ENCODE results near the gene GLT1D1.

The GLT1D1 gene

GRCh38 chr12:128968668-128969067 is 115.4 kb downstream of the GLT1D1 start:
- Histone ChIP-seq H3K79me2 (ENCODE audit: insufficient read depth, low read length) (no peaks in the 10 kb centered on the region), H3K4me3 (ENCODE audit: insufficient read depth, low read length, poor library complexity, severe bottlenecking) (no peak overlapping the region), H3K9me2 (replicated peaks; ENCODE audit: insufficient read depth, low read length) (no peaks in the 10 kb centered on the region), H3K27ac (ENCODE audit: low read depth, low read length) (no peak overlapping the region), H3K36me3 (ENCODE audit: low read length) (no peaks in the 10 kb centered on the region), H3K9ac (ENCODE audit: low read length) (no peak overlapping the region), H3K27me3 (ENCODE audit: low read length) (no peaks in the 10 kb centered on the region), H4K20me1 (ENCODE audit: low read depth, low read length) (no peaks in the 10 kb centered on the region), H3K4me2 (ENCODE audit: low read depth, low read length, poor library complexity, severe bottlenecking) (no peak overlapping the region), H3K9me3 (ENCODE audit: insufficient read depth, low read length) (no peaks in the 10 kb centered on the region), H2AFZ (ENCODE audit: low read depth, low read length, severe bottlenecking) (no peak overlapping the region), H3F3A (ENCODE audit: insufficient read depth) (no peaks in the 10 kb centered on the region)
- no peak for TF ChIP-seq EZH2phosphoT487 (conservative IDR thresholded peaks at IDR 0.05; ENCODE audit: low read length)
- TF ChIP-seq, protein P1, sequence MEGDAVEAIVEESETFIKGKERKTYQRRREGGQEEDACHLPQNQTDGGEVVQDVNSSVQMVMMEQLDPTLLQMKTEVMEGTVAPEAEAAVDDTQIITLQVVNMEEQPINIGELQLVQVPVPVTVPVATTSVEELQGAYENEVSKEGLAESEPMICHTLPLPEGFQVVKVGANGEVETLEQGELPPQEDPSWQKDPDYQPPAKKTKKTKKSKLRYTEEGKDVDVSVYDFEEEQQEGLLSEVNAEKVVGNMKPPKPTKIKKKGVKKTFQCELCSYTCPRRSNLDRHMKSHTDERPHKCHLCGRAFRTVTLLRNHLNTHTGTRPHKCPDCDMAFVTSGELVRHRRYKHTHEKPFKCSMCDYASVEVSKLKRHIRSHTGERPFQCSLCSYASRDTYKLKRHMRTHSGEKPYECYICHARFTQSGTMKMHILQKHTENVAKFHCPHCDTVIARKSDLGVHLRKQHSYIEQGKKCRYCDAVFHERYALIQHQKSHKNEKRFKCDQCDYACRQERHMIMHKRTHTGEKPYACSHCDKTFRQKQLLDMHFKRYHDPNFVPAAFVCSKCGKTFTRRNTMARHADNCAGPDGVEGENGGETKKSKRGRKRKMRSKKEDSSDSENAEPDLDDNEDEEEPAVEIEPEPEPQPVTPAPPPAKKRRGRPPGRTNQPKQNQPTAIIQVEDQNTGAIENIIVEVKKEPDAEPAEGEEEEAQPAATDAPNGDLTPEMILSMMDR (IDR thresholded peaks at IDR 0.05; ENCODE audit: insufficient read depth, low read length, poor library complexity, severe bottlenecking), result no peak

DNA sequence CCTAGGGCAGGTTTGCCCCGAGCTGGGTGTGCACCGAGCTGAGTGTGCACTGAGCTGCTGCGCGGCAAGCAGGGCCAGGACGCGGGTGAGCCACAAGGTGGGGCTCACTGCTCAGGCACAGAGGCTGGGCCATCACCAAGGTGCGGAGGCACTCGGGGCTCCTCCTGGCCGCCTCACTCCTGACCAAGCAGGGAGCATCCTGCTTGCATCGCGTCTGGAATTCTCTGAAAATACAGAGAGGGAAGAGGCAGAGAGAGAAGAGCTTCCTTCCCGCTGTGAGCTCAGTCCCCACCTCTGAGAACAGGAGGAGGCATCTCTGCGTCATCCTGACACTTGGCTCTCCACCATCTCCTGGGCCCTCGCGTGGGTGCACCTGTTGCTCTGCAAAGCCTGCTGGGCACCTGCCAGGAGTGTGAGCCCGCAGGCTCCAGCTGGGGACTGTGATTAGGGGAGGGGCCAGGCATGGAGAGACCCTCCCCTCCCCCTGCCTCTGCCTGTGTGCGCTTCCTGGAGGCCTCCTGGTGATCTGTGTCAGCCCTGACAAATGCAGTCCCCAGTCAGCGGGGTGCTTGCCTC is 116.3 kb downstream of the GLT1D1 start:
- Histone ChIP-seq H3K27ac (ENCODE audit: low read depth, low read length) (no peak overlapping the region), H3K4me2 (ENCODE audit: low read depth, low read length, poor library complexity, severe bottlenecking) (no peak overlapping the region), H3K9me2 (replicated peaks; ENCODE audit: insufficient read depth, low read length) (no peaks in the 10 kb centered on the region), H4K20me1 (ENCODE audit: low read depth, low read length) (no peaks in the 10 kb centered on the region), H3F3A (ENCODE audit: insufficient read depth) (no peaks in the 10 kb centered on the region), H3K36me3 (ENCODE audit: low read length) (no peaks in the 10 kb centered on the region), H3K27me3 (ENCODE audit: low read length) (no peaks in the 10 kb centered on the region), H3K9ac (ENCODE audit: low read length) (no peak overlapping the region), H2AFZ (ENCODE audit: low read depth, low read length, severe bottlenecking) (peak overlapping the region; percentile 48), H3K79me2 (ENCODE audit: insufficient read depth, low read length) (no peaks in the 10 kb centered on the region), H3K4me3 (ENCODE audit: insufficient read depth, low read length, poor library complexity, severe bottlenecking) (no peak overlapping the region), H3K9me3 (ENCODE audit: insufficient read depth, low read length) (no peaks in the 10 kb centered on the region)
- TF ChIP-seq, protein P1 (IDR thresholded peaks at IDR 0.05; ENCODE audit: insufficient read depth, low read length, poor library complexity, severe bottlenecking), result peak; percentile 37
- TF ChIP-seq EZH2phosphoT487 (conservative IDR thresholded peaks at IDR 0.05; ENCODE audit: low read length), result no peak

DNA sequence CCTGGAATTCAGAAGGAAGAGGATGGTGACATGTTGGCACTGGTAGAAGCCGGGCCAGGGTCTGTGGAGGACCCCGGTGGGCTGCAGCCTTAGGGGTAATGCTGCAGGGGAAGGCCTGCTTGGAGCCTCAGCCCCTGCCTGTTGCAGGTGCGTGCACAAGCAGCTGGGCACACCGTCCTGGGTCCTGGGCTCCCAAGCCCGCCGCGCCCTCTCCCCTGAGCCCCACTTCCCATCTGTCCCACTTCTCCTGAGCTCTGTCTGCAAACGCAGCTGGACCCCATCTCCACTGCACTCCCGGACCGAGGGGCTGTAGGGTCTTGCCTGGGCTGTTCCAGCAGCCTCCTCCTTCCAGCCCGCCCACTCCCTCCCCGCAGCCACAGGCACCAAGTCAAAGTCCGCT is 116.8 kb downstream of the GLT1D1 start:
- Histone ChIP-seq H3K79me2 (ENCODE audit: insufficient read depth, low read length) (no peaks in the 10 kb centered on the region), H2AFZ (ENCODE audit: low read depth, low read length, severe bottlenecking) (no peak overlapping the region), H3K4me2 (ENCODE audit: low read depth, low read length, poor library complexity, severe bottlenecking) (no peak overlapping the region), H3K9ac (ENCODE audit: low read length) (no peak overlapping the region), H3K4me3 (ENCODE audit: insufficient read depth, low read length, poor library complexity, severe bottlenecking) (no peak overlapping the region), H3K27me3 (ENCODE audit: low read length) (no peaks in the 10 kb centered on the region), H3K9me2 (replicated peaks; ENCODE audit: insufficient read depth, low read length) (no peaks in the 10 kb centered on the region), H3K36me3 (ENCODE audit: low read length) (no peaks in the 10 kb centered on the region), H3K27ac (ENCODE audit: low read depth, low read length) (no peak overlapping the region), H3F3A (ENCODE audit: insufficient read depth) (no peaks in the 10 kb centered on the region), H3K9me3 (ENCODE audit: insufficient read depth, low read length) (no peaks in the 10 kb centered on the region), H4K20me1 (ENCODE audit: low read depth, low read length) (no peaks in the 10 kb centered on the region)
- TF ChIP-seq, protein P1 (IDR thresholded peaks at IDR 0.05; ENCODE audit: insufficient read depth, low read length, poor library complexity, severe bottlenecking), result no peak
- no peak for TF ChIP-seq EZH2phosphoT487 (conservative IDR thresholded peaks at IDR 0.05; ENCODE audit: low read length)
